GM12892 (cell line): Measurements from ENCODE around the gene KLB.

Experiments
- POLR2AphosphoS5 ChIP-seq: IDR thresholded peaks from 2 replicates; pipeline ENCODE4 v1.6.1; 2011; ENCODE audit warnings: low read depth, low read length, control low read depth
- TAF1 ChIP-seq: IDR thresholded peaks from 2 replicates; pipeline ENCODE4 v1.6.1; 2011; ENCODE audit warnings: low read depth, mild to moderate bottlenecking, control low read depth, low read length, borderline replicate concordance

- no peak for TF ChIP-seq TAF1
- no peak for TF ChIP-seq POLR2AphosphoS5
These were observed 43.9 kb downstream of the KLB start for GRCh38 chr4:39450618-39451017.
